Measurements from ENCODE around the gene SMG1.
A peak's percentile ranks its signal among the peaks of the same experiment; 100 is the strongest.

SMG1 gene

GRCh38 chr16:18801145-18801972 lies 124.8 kb downstream of the SMG1 start, which contains the start of gene ARL6IP1:
ARL6IP1 (minus strand) TSS chr16:18801549; CDS start chr16:18801466, 83 bp downstream.
- peak; percentile 78 for TF ChIP-seq CTCF (IDR thresholded peaks at IDR 0.05; ENCODE audit: extremely low read depth, missing control alignments)
- peak; percentile 94 for DNase-seq (ENCODE audit: low spot score)

GRCh38 chr16:18800775-18801144 lies 125.4 kb downstream of the SMG1 start:
- no peak for TF ChIP-seq CTCF (IDR thresholded peaks at IDR 0.05; ENCODE audit: extremely low read depth, missing control alignments)
- DNase-seq (ENCODE audit: low spot score): no peak

GRCh38 chr16:18800293-18800692 lies 125.9 kb downstream of the SMG1 start:
- no peak for TF ChIP-seq CTCF (IDR thresholded peaks at IDR 0.05; ENCODE audit: extremely low read depth, missing control alignments)
- DNase-seq (ENCODE audit: low spot score): no peak

GRCh38 chr16:18799500-18799899 lies 126.7 kb downstream of the SMG1 start:
- TF ChIP-seq CTCF (IDR thresholded peaks at IDR 0.05; ENCODE audit: extremely low read depth, missing control alignments): no peak
- no peak for DNase-seq (ENCODE audit: low spot score)

- DNase-seq (ENCODE audit: low spot score): no peak
- TF ChIP-seq CTCF (IDR thresholded peaks at IDR 0.05; ENCODE audit: extremely low read depth, missing control alignments): no peak
Measured at GRCh38 chr16:18797746-18798145, 128.5 kb downstream of the SMG1 start.

GRCh38 chr16:18796377-18796776 lies 129.8 kb downstream of the SMG1 start:
- TF ChIP-seq CTCF (IDR thresholded peaks at IDR 0.05; ENCODE audit: extremely low read depth, missing control alignments): no peak
- DNase-seq (ENCODE audit: low spot score): no peak

GRCh38 chr16:18792836-18793433 lies 133.3 kb downstream of the SMG1 start:
- no peak for TF ChIP-seq CTCF (IDR thresholded peaks at IDR 0.05; ENCODE audit: extremely low read depth, missing control alignments)
- DNase-seq (ENCODE audit: low spot score): no peak
